GM19023 (cell line): ENCODE data around the gene RNF123.
"Not testable (repeated sequence)": the region's sequence is repeated elsewhere in the genome, so short reads cannot be mapped to it uniquely, and the experiment has no call there.

Experiments
- ATAC-seq: cut with Tn5 transposase; IDR thresholded peaks from one replicate; pipeline ENCODE4 v1.9.1; 2021; ENCODE audit warnings: mild to moderate bottlenecking, moderate library complexity; ENCODE audit not compliant: unreplicated experiment

RNF123 gene

GRCh38 chr3:49734752-49735151 is 45.4 kb downstream of the RNF123 start:
- no peak for ATAC-seq

GRCh38 chr3:49738067-49738713 is 48.8 kb downstream of the RNF123 start:
- ATAC-seq, result no peak

DNA sequence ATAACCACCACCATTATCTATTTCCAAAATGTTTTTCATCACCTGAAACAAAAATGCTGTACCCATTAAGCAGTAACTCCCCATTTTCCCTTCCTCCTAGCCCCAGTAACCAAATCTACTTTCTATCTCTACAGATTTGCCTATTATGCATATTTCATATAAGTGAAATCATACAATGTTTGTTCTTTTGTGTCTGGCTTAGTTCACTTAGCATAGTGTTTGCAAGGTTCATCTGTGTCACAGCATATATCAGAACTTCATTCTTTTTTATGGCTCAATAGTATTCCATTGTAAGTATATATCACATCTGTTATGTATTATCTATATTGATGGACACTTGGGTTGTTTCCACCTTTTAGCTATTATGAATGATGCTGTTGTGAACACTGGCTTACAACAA is 51.1 kb downstream of the RNF123 start:
- no peak for ATAC-seq

DNA sequence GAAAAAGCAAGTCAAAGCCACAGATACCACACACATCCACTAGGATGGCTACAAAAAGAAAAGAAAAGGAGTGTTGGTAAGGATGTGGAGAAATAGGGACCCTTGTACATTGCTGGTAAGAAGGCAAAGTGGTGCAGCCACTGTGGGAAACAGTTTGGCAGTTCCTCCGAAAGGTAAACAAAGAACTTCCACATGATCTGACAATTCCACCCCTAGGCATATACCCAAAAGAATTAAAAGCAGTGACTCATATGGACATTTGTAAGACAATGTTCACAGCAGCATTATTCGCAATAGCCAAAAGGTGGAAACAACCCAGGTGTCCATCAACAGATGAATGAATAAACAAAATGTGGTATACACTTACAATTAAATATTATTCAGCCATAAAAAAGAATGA is 56.6 kb downstream of the RNF123 start:
- no peak for ATAC-seq

- no peak for ATAC-seq
These were observed 58.6 kb downstream of the RNF123 start for GRCh38 chr3:49747792-49748480.

DNA sequence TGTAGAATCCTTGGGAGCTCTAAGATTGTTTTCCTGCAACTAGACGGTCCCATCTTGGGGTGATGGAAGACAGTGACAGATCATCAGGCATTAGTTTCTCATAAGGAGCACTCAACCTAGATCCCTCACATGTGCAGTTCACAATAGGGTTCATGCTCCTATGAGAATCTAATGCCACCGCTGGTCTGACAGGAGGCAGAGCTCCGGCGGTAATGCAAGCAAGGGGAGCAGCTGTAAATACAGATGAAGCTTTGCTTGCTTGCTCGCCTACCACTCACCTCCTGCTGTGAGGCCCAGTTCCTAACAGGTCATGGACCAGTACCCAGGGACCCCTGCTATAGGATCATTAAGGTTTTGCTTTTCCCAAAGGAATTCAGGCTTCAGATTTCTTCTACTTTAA is 59.5 kb downstream of the RNF123 start:
- not testable (repeated sequence) for ATAC-seq

DNA sequence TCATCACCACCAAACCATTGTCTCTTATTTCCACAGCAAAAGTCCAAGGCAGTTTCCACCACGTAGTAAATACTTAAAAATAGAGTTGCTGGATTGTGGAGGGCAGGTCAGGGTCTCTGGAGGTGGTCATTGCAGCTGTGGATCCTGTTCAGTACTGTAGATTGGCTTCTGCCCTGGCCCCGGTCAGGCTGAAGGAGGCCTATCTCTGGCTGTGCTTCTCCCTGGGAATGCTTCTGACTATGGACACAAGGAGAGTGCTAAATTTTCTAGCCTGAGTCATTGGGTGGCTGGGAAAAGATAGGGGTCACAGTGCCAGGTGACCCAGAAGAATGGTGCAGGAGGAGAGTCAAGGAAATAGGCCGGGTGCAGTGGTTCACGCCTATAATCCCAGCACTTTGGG is 60.7 kb downstream of the RNF123 start:
- ATAC-seq, result no peak

- no peak for ATAC-seq
These were observed 62.1 kb downstream of the RNF123 start for GRCh38 chr3:49751501-49751900.

DNA sequence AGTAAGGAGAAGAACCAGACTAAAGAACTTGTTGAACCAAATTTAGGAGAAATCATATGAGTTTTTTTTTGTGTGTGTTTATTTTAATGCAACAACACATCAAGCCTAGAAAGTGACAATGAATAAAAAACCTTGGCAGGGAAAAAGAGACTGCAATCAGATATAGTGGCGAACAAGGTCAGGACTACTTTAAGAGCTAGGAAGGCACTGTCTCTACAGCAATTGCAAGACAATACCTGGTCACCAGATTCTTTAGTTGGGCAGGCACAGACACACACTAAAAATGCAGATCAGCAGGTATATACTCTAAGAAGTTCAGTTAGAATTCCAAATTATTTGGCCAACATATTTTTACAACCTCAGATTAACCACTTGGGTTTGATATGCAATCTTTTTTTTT is 65.2 kb downstream of the RNF123 start:
- ATAC-seq, result no peak

DNA sequence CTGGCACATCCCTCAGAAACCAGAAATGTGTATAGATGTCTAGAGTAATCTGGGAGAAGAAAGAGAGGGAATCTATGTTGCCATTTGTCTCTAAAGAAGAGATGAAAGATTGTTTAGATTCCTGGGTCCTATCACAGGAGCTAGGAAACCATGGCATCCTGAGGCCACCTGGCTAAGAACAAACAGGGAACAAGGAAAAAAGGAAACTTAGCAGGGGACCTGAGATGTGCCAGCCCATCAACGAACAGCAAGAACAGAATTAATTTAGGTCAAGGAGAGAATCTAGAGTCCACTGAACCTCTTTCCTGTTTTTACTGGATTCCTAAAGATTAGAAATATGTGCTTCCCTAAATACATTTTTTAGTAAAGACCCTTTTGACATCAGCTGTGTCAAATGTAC is 66.7 kb downstream of the RNF123 start:
- no peak for ATAC-seq

GRCh38 chr3:49757197-49757596 is 67.8 kb downstream of the RNF123 start:
- ATAC-seq, result no peak

- ATAC-seq, result no peak
These were observed 69.9 kb downstream of the RNF123 start for GRCh38 chr3:49759226-49759625.

DNA sequence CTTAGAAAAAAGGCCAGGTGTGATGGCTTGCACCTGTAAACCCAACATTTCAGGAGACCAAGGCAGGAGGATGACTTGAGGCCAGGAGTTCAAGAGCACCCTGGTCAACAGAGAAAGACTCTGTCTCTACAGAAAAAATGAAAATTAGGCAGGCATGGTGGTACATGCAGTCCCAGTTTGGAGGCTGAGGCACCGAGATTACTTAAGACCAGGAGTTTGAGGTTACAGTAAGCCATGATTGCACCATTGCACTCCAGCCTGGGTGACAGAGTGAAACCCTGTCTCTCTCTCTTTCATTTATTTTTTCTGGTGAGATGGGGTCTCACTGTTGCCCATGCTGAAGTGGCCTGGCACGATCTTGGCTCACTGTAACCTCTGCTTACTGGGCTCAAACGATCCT is 72.3 kb downstream of the RNF123 start:
- ATAC-seq, result no peak

DNA sequence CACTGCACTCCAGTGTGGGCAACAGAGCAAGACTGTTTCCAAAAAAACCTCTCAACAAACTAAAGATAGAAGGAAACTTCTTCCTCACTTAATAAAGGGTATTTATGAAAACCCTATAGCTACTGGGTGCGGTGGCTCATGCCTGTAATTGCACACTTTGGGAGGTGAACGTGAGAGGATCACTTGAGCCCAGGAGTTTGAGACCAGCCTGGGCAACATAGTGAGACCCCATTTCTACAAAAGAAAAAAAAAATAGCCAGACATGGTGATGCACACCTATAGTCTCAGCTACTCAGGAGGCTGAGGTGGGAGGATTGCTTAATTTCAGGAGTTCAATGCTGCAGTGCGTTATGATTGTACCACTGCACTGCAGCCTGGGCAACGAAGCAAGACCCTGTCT is 74.6 kb downstream of the RNF123 start:
- ATAC-seq, result no peak

- no peak for ATAC-seq
These were observed 80.0 kb downstream of the RNF123 start for GRCh38 chr3:49769286-49769915.

- no peak for ATAC-seq
These were observed 80.6 kb downstream of the RNF123 start for GRCh38 chr3:49769926-49770325.
